ENCODE results near the gene ICAM4.

DNA sequence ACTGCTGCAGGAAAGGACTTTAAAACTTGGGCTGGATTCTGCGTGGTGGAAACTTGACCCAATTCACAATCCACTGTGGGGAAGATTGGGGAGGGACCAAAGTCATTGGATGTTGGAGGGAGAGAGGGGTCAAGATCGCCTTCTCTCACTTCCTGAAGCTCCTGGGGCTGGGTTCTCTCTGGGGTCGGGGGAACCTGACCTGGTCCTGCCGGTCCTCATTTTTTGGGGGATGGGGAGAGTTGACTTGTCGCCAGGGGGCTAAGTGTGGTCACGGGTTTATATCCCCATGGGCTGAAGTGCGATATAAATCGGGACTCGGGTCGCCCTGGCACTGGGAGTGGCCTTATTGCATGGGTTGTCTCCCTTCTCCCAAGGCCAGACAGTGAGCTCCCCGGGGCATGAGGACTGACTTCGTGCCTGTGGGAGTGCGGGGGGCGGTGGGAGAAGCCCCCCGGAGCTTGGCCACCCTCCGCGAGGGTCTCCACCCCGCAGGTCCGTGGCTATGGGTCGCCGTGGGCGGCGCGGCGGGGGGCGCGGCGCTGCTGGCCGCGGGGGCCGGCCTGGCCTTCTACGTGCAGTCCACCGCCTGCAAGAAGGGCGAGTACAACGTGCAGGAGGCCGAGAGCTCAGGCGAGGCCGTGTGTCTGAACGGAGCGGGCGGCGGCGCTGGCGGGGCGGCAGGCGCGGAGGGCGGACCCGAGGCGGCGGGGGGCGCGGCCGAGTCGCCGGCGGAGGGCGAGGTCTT is 9.3 kb downstream of the ICAM4 start:
- no peak for TF ChIP-seq EZH2 (IDR thresholded peaks at IDR 0.05; ENCODE audit: insufficient read depth, poor library complexity, severe bottlenecking)
- no peak for TF ChIP-seq EZH2phosphoT487 (IDR thresholded peaks at IDR 0.05; ENCODE audit: insufficient read depth, low read depth)
